K562 (cell line): Measurements from ENCODE around the gene TMEM108. TPM values are rescaled to one million over a fixed set of nuclear protein-coding genes. Genes with fewer than 3 reads are reported as not detected.

ENCODE experiments used
- ARHGAP35 ChIP-seq: fragments of 450-650 bp; IDR thresholded peaks from 2 replicates; pipeline ENCODE4 v1.6.1; 2018; ENCODE audit not compliant: partially characterized antibody
- PPARD ChIP-seq: fragments of 250-450 bp; sonication (Bioruptor Pico); IDR thresholded peaks from 2 replicates; pipeline ENCODE4 v1.8.0; 2022; ENCODE audit warnings: inconsistent platforms, mild to moderate bottlenecking, moderate library complexity
- ZNF830 ChIP-seq: fragments of 250-450 bp; sonication (Bioruptor Pico); IDR thresholded peaks from 2 replicates; pipeline ENCODE4 v1.5.0; 2021; ENCODE audit warnings: mild to moderate bottlenecking
- polyA plus RNA-seq, 8 experiments: library from polyadenylated mRNA; depleted of rRNA in 4 of 8; stranded (reverse) in 5 of 8; unstranded in 3 of 8; fragments of >200 nt; fragmentation: Nextera tagmentation in 2 of 8; fragmentation: Illumina TruSeq in 1 of 8; extraction: Ambion mirVana in 2 of 8; extraction: Trizol in 1 of 8; gene quantifications; 2 replicates each; pipeline versions ENCODE4 v1.2.1 to v1.2.3, GENCODE V29; 2011 to 2014; ENCODE audit warnings: inconsistent platforms in 1 of 8, missing spikeins in 1 of 8
- total RNA-seq, 7 experiments: library from RNA; depleted of rRNA in 6 of 7; stranded (reverse); fragments of >200 nt in 6 of 7; fragmentation: Illumina TruSeq in 2 of 7; extraction: Trizol in 2 of 7; gene quantifications; 2 replicates each; pipeline versions ENCODE4 v1.2.1 to v1.2.3, GENCODE V29; 2011 to 2021; ENCODE audit warnings: low replicate concordance in 1 of 7
- TF ChIP-seq, protein P1 (sequence below): sonication (generic); formaldehyde crosslinking; IDR thresholded peaks from 2 replicates; pipeline ENCODE4 v1.8.0; 2022; ENCODE audit warnings: mild to moderate bottlenecking, missing genetic modification reagents, borderline replicate concordance
- TF ChIP-seq, protein P2 (sequence below): fragments of 450-650 bp; formaldehyde crosslinking; IDR thresholded peaks from 2 replicates; pipeline ENCODE4 v1.4.0; 2020; ENCODE audit warnings: mild to moderate bottlenecking, moderate library complexity

The TMEM108 gene
- total and polyA plus RNA-seq, 9 of the 15 experiments (the other 6 are each of a cell fraction or from before 2014, with no cell fraction given): 0.65 to 11.1 (median 3.4) TPM

DNA sequence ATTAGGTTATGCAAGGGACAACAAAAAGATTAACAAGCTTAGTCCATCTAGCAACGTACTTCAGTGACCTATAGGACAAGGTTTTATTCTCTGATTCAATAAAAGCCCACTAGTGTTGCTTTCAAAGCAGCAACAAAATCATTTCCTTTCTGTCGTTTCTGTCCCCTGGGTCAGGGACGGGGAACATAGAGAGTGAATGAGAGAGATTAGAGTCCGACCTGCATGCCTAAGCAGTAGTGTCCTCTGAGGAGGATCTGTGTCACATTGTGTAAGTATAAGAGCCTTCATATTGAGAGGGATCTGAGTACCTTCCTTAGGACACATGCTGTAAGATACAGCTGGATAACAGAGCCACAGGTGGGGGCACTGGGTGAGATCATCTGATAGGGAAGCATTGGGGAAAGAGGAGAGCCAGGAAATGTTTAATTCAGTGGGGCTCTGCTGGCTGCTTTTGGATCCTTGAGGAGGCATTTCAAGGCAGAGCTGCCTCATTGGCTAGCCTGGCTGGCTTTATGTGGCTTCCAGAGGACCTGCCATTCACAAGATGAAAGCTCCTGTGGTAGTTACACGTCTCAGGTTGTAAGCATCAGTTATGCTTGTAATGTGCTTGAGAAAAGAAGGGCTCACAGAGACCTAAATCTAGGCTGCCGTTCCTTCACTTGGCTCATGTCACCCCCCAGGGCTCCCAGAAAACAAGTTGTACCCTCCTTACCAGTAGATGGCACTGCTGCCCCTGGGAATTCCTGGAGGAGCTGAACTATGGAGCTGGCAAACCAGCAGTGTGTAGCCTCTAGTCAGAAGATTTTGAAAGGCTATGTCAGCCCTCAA, 2.7 kb downstream of the TMEM108 start (continued):
- TF ChIP-seq, protein P1, sequence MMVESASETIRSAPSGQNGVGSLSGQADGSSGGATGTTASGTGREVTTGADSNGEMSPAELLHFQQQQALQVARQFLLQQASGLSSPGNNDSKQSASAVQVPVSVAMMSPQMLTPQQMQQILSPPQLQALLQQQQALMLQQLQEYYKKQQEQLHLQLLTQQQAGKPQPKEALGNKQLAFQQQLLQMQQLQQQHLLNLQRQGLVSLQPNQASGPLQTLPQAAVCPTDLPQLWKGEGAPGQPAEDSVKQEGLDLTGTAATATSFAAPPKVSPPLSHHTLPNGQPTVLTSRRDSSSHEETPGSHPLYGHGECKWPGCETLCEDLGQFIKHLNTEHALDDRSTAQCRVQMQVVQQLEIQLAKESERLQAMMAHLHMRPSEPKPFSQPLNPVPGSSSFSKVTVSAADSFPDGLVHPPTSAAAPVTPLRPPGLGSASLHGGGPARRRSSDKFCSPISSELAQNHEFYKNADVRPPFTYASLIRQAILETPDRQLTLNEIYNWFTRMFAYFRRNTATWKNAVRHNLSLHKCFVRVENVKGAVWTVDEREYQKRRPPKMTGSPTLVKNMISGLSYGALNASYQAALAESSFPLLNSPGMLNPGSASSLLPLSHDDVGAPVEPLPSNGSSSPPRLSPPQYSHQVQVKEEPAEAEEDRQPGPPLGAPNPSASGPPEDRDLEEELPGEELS (CRISPR knock-in tag): no peak
- TF ChIP-seq, protein P2, sequence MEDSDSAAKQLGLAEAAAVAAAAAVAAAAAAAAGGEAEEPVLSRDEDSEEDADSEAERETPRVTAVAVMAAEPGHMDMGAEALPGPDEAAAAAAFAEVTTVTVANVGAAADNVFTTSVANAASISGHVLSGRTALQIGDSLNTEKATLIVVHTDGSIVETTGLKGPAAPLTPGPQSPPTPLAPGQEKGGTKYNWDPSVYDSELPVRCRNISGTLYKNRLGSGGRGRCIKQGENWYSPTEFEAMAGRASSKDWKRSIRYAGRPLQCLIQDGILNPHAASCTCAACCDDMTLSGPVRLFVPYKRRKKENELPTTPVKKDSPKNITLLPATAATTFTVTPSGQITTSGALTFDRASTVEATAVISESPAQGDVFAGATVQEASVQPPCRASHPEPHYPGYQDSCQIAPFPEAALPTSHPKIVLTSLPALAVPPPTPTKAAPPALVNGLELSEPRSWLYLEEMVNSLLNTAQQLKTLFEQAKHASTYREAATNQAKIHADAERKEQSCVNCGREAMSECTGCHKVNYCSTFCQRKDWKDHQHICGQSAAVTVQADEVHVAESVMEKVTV: peak; percentile 57; the same call in 1 of the 2 replicates
- no peak for TF ChIP-seq ARHGAP35
- TF ChIP-seq ZNF830: no peak
- no peak for TF ChIP-seq PPARD (CRISPR knock-in tag)
